ENCODE data around the gene TECPR2.

The TECPR2 gene

GRCh38 chr14:102512793-102513300 is 150.1 kb downstream of the TECPR2 start:
- H3K4me3 ChIP-seq (replicated peaks; ENCODE audit: insufficient read depth, low read length): no peak overlapping the region
- H3K27ac ChIP-seq (replicated peaks): no peak overlapping the region
- TF ChIP-seq GABPA (IDR thresholded peaks at IDR 0.05; ENCODE audit: low read depth) (no peak), POLR2AphosphoS5 (IDR thresholded peaks at IDR 0.05; ENCODE audit: low read depth) (no peak), SPI1 (IDR thresholded peaks at IDR 0.05; ENCODE audit: borderline replicate concordance, low read depth) (no peak), REST (IDR thresholded peaks at IDR 0.05; ENCODE audit: insufficient replicate concordance, low read depth) (no peak)
- TF ChIP-seq, protein P1, sequence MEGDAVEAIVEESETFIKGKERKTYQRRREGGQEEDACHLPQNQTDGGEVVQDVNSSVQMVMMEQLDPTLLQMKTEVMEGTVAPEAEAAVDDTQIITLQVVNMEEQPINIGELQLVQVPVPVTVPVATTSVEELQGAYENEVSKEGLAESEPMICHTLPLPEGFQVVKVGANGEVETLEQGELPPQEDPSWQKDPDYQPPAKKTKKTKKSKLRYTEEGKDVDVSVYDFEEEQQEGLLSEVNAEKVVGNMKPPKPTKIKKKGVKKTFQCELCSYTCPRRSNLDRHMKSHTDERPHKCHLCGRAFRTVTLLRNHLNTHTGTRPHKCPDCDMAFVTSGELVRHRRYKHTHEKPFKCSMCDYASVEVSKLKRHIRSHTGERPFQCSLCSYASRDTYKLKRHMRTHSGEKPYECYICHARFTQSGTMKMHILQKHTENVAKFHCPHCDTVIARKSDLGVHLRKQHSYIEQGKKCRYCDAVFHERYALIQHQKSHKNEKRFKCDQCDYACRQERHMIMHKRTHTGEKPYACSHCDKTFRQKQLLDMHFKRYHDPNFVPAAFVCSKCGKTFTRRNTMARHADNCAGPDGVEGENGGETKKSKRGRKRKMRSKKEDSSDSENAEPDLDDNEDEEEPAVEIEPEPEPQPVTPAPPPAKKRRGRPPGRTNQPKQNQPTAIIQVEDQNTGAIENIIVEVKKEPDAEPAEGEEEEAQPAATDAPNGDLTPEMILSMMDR (IDR thresholded peaks at IDR 0.05; ENCODE audit: insufficient read depth, low read length): no peak
- H3K27me3 ChIP-seq (ENCODE audit: insufficient read depth, poor library complexity, severe bottlenecking): no peaks in the 10 kb centered on the region
- DNase-seq (ENCODE audit: low read depth in 1 of 2, low spot score in 1 of 2): no peak

- Histone ChIP-seq H3K27me3 (ENCODE audit: insufficient read depth, poor library complexity, severe bottlenecking) (no peaks in the 10 kb centered on the region), H3K4me3 (replicated peaks; ENCODE audit: insufficient read depth, low read length) (no peak overlapping the region), H3K27ac (replicated peaks) (no peak overlapping the region)
- TF ChIP-seq SPI1 (IDR thresholded peaks at IDR 0.05; ENCODE audit: borderline replicate concordance, low read depth) (no peak), POLR2AphosphoS5 (IDR thresholded peaks at IDR 0.05; ENCODE audit: low read depth) (no peak), REST (IDR thresholded peaks at IDR 0.05; ENCODE audit: insufficient replicate concordance, low read depth) (no peak), GABPA (IDR thresholded peaks at IDR 0.05; ENCODE audit: low read depth) (no peak)
- TF ChIP-seq, protein P1 (IDR thresholded peaks at IDR 0.05; ENCODE audit: insufficient read depth, low read length): no peak
- DNase-seq (ENCODE audit: low read depth in 1 of 2, low spot score in 1 of 2): no peak
These were observed 151.4 kb downstream of the TECPR2 start for GRCh38 chr14:102513899-102514772.

GRCh38 chr14:102514987-102515733 is 152.4 kb downstream of the TECPR2 start:
- Histone ChIP-seq H3K4me3 (replicated peaks; ENCODE audit: insufficient read depth, low read length) (no peak overlapping the region), H3K27me3 (ENCODE audit: insufficient read depth, poor library complexity, severe bottlenecking) (no peaks in the 10 kb centered on the region), H3K27ac (replicated peaks) (no peak overlapping the region)
- TF ChIP-seq, protein P1 (IDR thresholded peaks at IDR 0.05; ENCODE audit: insufficient read depth, low read length): no peak
- TF ChIP-seq REST (IDR thresholded peaks at IDR 0.05; ENCODE audit: insufficient replicate concordance, low read depth) (no peak), GABPA (IDR thresholded peaks at IDR 0.05; ENCODE audit: low read depth) (no peak), SPI1 (IDR thresholded peaks at IDR 0.05; ENCODE audit: borderline replicate concordance, low read depth) (no peak), POLR2AphosphoS5 (IDR thresholded peaks at IDR 0.05; ENCODE audit: low read depth) (no peak)
- no peak for DNase-seq (ENCODE audit: low read depth in 1 of 2, low spot score in 1 of 2)
